Amniotic stem cell (primary cell): ENCODE results near the gene LYZL6.

ENCODE experiments used
- DNase-seq: peaks from one replicate; lab custom pipeline; 2025; lab: John Stamatoyannopoulos, UW

LYZL6 gene

GRCh38 chr17:35943537-35943936, at the start of gene LYZL6:
Gene LYZL6 (minus strand): TSS chr17:35943713. CDS start chr17:35939356, 4,357 bp downstream.
- no peak for DNase-seq

GRCh38 chr17:35991075-35991474, 47.6 kb upstream of the LYZL6 start:
- DNase-seq = no peak

GRCh38 chr17:35988164-35988563, 44.7 kb upstream of the LYZL6 start:
- no peak for DNase-seq

GRCh38 chr17:35986643-35987042, 43.1 kb upstream of the LYZL6 start, which contains the start of gene CCL14:
Gene CCL14 (minus strand): TSS chr17:35986729. CDS start chr17:35986649, 80 bp downstream.
- DNase-seq = no peak

- DNase-seq = no peak
These were observed 40.6 kb upstream of the LYZL6 start for GRCh38 chr17:35984140-35984539.

- no peak for DNase-seq
These were observed 39.1 kb upstream of the LYZL6 start for GRCh38 chr17:35982409-35983191.

GRCh38 chr17:35981908-35982330, 38.4 kb upstream of the LYZL6 start:
- no peak for DNase-seq

GRCh38 chr17:35981246-35981645, 37.7 kb upstream of the LYZL6 start, which contains the start of gene CCL16:
Gene CCL16 (minus strand): TSS chr17:35981497. CDS start chr17:35981420, 77 bp downstream.
- DNase-seq = no peak

- no peak for DNase-seq
These were observed 34.8 kb upstream of the LYZL6 start for GRCh38 chr17:35978346-35978745.

GRCh38 chr17:35977509-35977908, 34.0 kb upstream of the LYZL6 start:
- no peak for DNase-seq

- no peak for DNase-seq
These were observed 30.1 kb upstream of the LYZL6 start for GRCh38 chr17:35973333-35974260.

GRCh38 chr17:35972945-35973332, 29.4 kb upstream of the LYZL6 start:
- DNase-seq = no peak

GRCh38 chr17:35972535-35972934, 29.0 kb upstream of the LYZL6 start:
- no peak for DNase-seq

GRCh38 chr17:35972066-35972465, 28.6 kb upstream of the LYZL6 start:
- no peak for DNase-seq

GRCh38 chr17:35969558-35970380, 26.3 kb upstream of the LYZL6 start:
- peak; percentile 35 for DNase-seq

GRCh38 chr17:35968520-35969054, 25.1 kb upstream of the LYZL6 start:
- no peak for DNase-seq

- no peak for DNase-seq
These were observed 21.8 kb upstream of the LYZL6 start for GRCh38 chr17:35965272-35965671.

GRCh38 chr17:35963663-35964062, 20.1 kb upstream of the LYZL6 start:
- DNase-seq = no peak

GRCh38 chr17:35953720-35954119, 10.2 kb upstream of the LYZL6 start:
- no peak for DNase-seq

- no peak for DNase-seq
These were observed 5.9 kb upstream of the LYZL6 start for GRCh38 chr17:35949401-35949800.

- no peak for DNase-seq
These were observed 4.6 kb upstream of the LYZL6 start for GRCh38 chr17:35948092-35948491.
